ENCODE measurements around the gene LRRC74B. TPM values are rescaled to one million over a fixed set of nuclear protein-coding genes. Genes with fewer than 3 reads are reported as not detected.

The LRRC74B gene
- total RNA-seq, 4 donors from 2014 or later = not detected

GRCh38 chr22:21025266-21025665, 20.5 kb upstream of the LRRC74B start:
- no peaks in the 10 kb centered on the region for H3K9me3 ChIP-seq
- in situ Hi-C loops (cut with MboI; ENCODE audit: low sequenced_read_pairs in 4 of 4) = no loop called here
- peaks cover 0 to 18% of the 10 kb centered on the region in 2 donors for H3K36me3 ChIP-seq
- no peaks in the 10 kb centered on the region for H3K4me1 ChIP-seq
- H3K27me3 ChIP-seq = no peaks in the 10 kb centered on the region
- ATAC-seq (no peak), DNase-seq (no peak)
- no peak overlapping the region for H3K27ac ChIP-seq
- no peak overlapping the region for H3K4me3 ChIP-seq
- TF ChIP-seq POLR2A (IDR thresholded peaks at IDR 0.05) (no peak), CTCF (IDR thresholded peaks at IDR 0.05 in 4 of 5, conservative IDR thresholded peaks at IDR 0.05 in 1 of 5) (no peak)
- intact Hi-C loops (cut with DNase I; ENCODE audit: low total_unique reads) = no loop called here

GRCh38 chr22:21025763-21026755, 19.7 kb upstream of the LRRC74B start:
- no peak for ATAC-seq
- in situ Hi-C loops (cut with MboI; ENCODE audit: low sequenced_read_pairs in 4 of 4) = no loop called here
- intact Hi-C loops (cut with DNase I; ENCODE audit: low total_unique reads) = no loop called here
- Histone ChIP-seq H3K4me3 (no peak overlapping the region), H3K4me1 (no peaks in the 10 kb centered on the region), H3K27me3 (no peaks in the 10 kb centered on the region), H3K36me3 (peaks cover 0 to 18% of the 10 kb centered on the region in 2 donors), H3K27ac (no peak overlapping the region), H3K9me3 (no peaks in the 10 kb centered on the region)
- no peak for DNase-seq
- TF ChIP-seq CTCF (IDR thresholded peaks at IDR 0.05 in 4 of 5, conservative IDR thresholded peaks at IDR 0.05 in 1 of 5) = no peak
- TF ChIP-seq POLR2A (IDR thresholded peaks at IDR 0.05) = no peak

GRCh38 chr22:21026783-21027692, 18.7 kb upstream of the LRRC74B start:
- H3K27ac ChIP-seq = no peak overlapping the region
- TF ChIP-seq POLR2A (IDR thresholded peaks at IDR 0.05) = no peak
- TF ChIP-seq CTCF (IDR thresholded peaks at IDR 0.05 in 4 of 5, conservative IDR thresholded peaks at IDR 0.05 in 1 of 5) = no peak
- H3K27me3 ChIP-seq = peaks cover 8 to 9% (median 8%) of the 10 kb centered on the region in 3 donors
- intact Hi-C loops (cut with DNase I; ENCODE audit: low total_unique reads) = no loop called here
- peaks cover 0 to 18% of the 10 kb centered on the region in 2 donors for H3K36me3 ChIP-seq
- H3K4me1 ChIP-seq = peaks cover 0 to 3% of the 10 kb centered on the region in 2 donors
- DNase-seq (peak in 1 of 2 donors; percentile 65), ATAC-seq (peak; percentile 37 to 53)
- in situ Hi-C loops (cut with MboI; ENCODE audit: low sequenced_read_pairs in 4 of 4) = no loop called here
- H3K4me3 ChIP-seq = no peak overlapping the region
- H3K9me3 ChIP-seq = no peaks in the 10 kb centered on the region

GRCh38 chr22:21028277-21029251, 17.2 kb upstream of the LRRC74B start:
- peaks cover 5 to 14% of the 10 kb centered on the region in 2 donors for H3K4me1 ChIP-seq
- DNase-seq (no peak), ATAC-seq (no peak)
- no peak for TF ChIP-seq CTCF (IDR thresholded peaks at IDR 0.05 in 4 of 5, conservative IDR thresholded peaks at IDR 0.05 in 1 of 5)
- TF ChIP-seq POLR2A (IDR thresholded peaks at IDR 0.05) = no peak
- peaks cover 0 to 11% of the 10 kb centered on the region in 2 donors for H3K36me3 ChIP-seq
- intact Hi-C loops (cut with DNase I; ENCODE audit: low total_unique reads) (no loop called here), in situ Hi-C loops (cut with MboI; ENCODE audit: low sequenced_read_pairs in 4 of 4) (no loop called here)
- H3K27ac ChIP-seq = no peak overlapping the region
- H3K9me3 ChIP-seq = no peaks in the 10 kb centered on the region
- no peak overlapping the region for H3K4me3 ChIP-seq
- peaks cover 17 to 20% (median 19%) of the 10 kb centered on the region in 3 donors for H3K27me3 ChIP-seq
